ENCODE measurements around the gene RPTOR.

The RPTOR gene

GRCh38 chr17:80908776-80909175, 364.1 kb downstream of the RPTOR start:
- no peak for DNase-seq (ENCODE audit: low spot score)
- TF ChIP-seq CTCF (IDR thresholded peaks at IDR 0.05; ENCODE audit: extremely low read depth, insufficient read depth, missing control alignments), result no peak
- in situ Hi-C loops (cut with MboI; ENCODE audit: low pct_unique_long_range_greater_than_20kb, low sequenced_read_pairs, unreplicated experiment), result no loop called here

- no peak for TF ChIP-seq CTCF (IDR thresholded peaks at IDR 0.05; ENCODE audit: extremely low read depth, insufficient read depth, missing control alignments)
- in situ Hi-C loops (cut with MboI; ENCODE audit: low pct_unique_long_range_greater_than_20kb, low sequenced_read_pairs, unreplicated experiment), result no loop called here
These were observed 365.0 kb downstream of the RPTOR start for GRCh38 chr17:80909635-80910034.

GRCh38 chr17:80910043-80910442, 365.4 kb downstream of the RPTOR start:
- in situ Hi-C loops (cut with MboI; ENCODE audit: low pct_unique_long_range_greater_than_20kb, low sequenced_read_pairs, unreplicated experiment), result no loop called here
- TF ChIP-seq CTCF (IDR thresholded peaks at IDR 0.05; ENCODE audit: extremely low read depth, insufficient read depth, missing control alignments), result no peak
- no peak for DNase-seq (ENCODE audit: low spot score)

More at GRCh38 chr17:80909635-80910034, 365.0 kb downstream of the RPTOR start:
- DNase-seq (ENCODE audit: low spot score), result no peak

GRCh38 chr17:80912476-80912875, 367.8 kb downstream of the RPTOR start:
- no peak for DNase-seq (ENCODE audit: low spot score)
- in situ Hi-C loops (cut with MboI; ENCODE audit: low pct_unique_long_range_greater_than_20kb, low sequenced_read_pairs, unreplicated experiment), result no loop called here
- TF ChIP-seq CTCF (IDR thresholded peaks at IDR 0.05; ENCODE audit: extremely low read depth, insufficient read depth, missing control alignments), result no peak

GRCh38 chr17:80913928-80914821, 369.5 kb downstream of the RPTOR start:
- TF ChIP-seq CTCF (IDR thresholded peaks at IDR 0.05; ENCODE audit: extremely low read depth, insufficient read depth, missing control alignments), result no peak
- in situ Hi-C loops (cut with MboI; ENCODE audit: low pct_unique_long_range_greater_than_20kb, low sequenced_read_pairs, unreplicated experiment), result no loop called here
- no peak for DNase-seq (ENCODE audit: low spot score)

- TF ChIP-seq CTCF (IDR thresholded peaks at IDR 0.05; ENCODE audit: extremely low read depth, insufficient read depth, missing control alignments), result no peak
- in situ Hi-C loops (cut with MboI; ENCODE audit: low pct_unique_long_range_greater_than_20kb, low sequenced_read_pairs, unreplicated experiment), result no loop called here
- no peak for DNase-seq (ENCODE audit: low spot score)
These were observed 371.6 kb downstream of the RPTOR start for GRCh38 chr17:80916246-80916645.

Data from GM13977 (cell line).